Urothelium cell line (cell line): ENCODE measurements around the gene TANGO2.

Source experiments
- DNase-seq: peaks from one replicate; pipeline ENCODE4 v3.0.0; 2011; ENCODE audit warnings: low spot score, mixed read lengths
- FAIRE-seq: peaks from 2 replicates; lab custom pipeline; 2011; peaks lifted over from hg19 to GRCh38; lab: Jason Lieb, UNC

The TANGO2 gene

DNA sequence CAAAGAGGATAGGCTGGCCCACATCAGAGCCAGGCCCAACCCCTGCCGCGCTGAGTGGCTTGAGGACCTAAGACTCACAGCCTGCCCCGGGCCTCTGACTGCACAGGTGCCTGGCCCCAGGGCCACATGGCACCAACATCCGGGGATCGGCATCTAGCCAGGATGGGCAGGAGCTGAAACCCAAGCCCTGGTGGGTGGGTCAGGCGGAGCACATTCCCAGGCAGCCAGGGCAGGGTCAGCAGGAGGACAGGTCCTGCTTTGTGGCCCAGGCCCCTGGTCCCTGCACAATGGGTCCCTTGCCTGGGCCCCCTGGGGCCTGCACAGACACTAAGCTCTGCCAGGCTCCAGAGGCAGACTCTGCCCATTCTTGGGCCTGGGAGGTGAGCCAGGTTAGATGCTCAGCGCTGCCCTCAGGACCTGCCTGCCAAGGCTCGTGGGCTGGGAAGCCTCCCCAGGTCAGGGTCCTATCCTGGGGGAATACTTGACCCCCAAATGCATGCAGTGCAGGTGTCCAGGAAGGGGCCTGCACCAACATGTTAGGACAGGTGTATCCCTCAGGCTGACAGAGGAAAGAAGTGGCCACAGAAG lies 37.8 kb upstream of the TANGO2 start:
- FAIRE-seq, result no peak

DNA sequence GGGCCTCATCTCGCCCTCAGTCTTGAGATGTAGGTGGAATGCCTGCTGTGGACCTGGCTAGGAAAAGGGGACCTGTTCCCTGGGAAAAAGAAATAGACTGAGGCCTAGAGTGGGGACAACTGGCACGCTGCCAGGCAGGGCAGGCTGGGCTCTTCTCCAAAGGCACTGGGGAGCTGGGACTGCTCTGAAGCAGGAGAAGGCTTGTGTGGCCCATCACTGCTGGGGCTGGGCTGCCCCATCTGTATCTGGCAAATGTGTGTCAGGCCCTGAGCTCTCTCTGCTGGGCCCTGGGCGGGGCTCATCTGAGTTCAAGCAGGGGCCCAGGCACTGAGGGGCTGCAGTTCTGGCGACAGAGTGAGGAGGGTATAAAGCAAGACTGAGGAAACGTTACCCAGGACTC lies 37.2 kb upstream of the TANGO2 start:
- FAIRE-seq (peak; percentile 92), DNase-seq (peak; percentile 58)

More for the DNA sequence above, 37.8 kb upstream of the TANGO2 start:
- no peak for DNase-seq

DNA sequence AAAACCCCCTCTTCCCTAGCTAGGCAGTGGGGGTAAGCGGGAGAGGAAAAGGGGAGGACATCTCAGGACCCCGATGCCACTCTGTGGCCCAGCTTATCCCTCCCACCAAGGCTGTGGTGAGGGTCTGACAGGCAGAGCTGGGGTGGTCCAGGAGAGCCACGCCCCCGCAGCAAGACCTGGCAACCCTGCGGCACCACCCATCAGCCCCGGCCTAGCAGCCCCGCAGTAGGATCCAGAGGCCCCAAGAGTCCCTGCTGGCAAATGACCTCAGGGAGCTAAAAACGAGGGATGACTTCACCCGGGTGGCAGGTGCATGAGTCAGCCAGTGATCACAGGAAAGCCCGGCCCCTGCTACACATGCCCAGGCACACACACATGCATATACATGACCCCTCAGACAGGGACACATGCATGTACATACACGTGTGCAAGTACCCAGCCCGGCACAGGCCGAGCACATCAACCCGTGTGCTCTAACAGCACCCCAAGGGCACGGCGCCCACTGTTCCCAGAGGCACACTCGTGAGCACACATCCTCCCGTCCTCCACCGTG lies 36.6 kb upstream of the TANGO2 start:
- FAIRE-seq, result peak; percentile 98
- DNase-seq, result peak; percentile 97

DNA sequence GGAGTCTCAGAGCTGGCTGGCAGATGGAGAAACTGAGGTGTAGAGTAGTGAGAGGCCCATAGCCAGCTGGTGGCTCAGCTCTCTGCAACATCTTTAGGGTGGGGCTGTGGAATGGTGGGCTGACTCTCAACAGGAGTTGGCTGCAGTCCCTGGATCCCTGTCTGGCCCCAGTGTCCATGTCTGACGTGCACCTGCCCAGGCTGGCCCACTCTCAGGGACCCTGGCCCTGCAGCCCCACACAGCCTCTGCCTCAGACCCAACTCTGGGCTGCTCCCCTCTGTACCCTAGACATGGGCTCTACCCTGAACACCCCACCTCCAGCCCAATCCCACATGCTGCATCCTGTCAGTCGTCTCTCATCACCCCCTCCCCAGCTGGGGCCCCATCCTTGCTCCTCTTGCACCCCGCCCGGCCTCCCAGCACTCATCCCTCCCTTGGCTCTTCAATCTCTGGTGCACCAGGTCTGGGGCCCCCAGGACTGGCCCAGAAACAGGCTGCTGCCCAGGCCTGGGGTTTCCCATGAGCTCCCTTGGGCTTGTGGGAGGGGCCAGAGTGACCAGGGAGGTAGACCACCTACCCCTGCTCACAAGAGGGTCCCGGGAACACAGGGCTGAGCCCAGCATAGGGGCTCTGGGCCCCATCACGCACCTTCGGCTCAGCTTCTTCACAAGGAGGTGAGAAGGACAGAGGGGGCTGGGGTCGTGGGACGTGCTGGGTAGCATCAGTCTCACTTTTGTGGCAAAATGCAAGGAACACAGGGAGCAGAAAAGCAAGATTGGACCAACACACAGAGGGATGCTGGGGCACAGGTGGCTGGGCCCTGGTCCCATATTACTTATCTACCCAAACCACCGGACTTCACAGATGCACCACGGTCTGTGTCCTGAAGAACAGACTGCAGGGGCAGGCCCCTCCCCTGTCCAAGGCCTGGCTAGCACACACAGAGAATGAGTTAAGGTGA lies 35.8 kb upstream of the TANGO2 start:
- DNase-seq (peak; percentile 52), FAIRE-seq (no peak)

DNA sequence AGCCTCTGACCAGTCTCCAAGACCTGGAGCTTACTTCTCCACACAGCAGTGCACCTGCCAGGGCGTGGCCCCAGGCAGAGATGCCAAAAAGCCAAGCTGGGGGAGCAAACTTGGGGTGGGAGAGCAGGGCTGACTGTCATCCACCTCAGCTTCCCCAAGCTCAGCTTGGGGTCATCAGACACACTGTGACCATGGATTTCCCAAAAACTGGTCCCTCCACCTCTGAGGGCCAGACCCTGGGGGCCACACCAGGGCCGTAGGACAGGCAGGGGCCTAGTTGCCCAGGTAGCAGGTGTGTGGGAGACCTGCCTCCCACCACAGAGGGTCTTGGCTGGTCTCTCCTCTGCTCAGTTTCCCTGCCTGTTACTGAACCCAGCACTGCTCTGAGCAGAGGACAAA lies 34.9 kb upstream of the TANGO2 start:
- FAIRE-seq, result no peak
- no peak for DNase-seq

DNA sequence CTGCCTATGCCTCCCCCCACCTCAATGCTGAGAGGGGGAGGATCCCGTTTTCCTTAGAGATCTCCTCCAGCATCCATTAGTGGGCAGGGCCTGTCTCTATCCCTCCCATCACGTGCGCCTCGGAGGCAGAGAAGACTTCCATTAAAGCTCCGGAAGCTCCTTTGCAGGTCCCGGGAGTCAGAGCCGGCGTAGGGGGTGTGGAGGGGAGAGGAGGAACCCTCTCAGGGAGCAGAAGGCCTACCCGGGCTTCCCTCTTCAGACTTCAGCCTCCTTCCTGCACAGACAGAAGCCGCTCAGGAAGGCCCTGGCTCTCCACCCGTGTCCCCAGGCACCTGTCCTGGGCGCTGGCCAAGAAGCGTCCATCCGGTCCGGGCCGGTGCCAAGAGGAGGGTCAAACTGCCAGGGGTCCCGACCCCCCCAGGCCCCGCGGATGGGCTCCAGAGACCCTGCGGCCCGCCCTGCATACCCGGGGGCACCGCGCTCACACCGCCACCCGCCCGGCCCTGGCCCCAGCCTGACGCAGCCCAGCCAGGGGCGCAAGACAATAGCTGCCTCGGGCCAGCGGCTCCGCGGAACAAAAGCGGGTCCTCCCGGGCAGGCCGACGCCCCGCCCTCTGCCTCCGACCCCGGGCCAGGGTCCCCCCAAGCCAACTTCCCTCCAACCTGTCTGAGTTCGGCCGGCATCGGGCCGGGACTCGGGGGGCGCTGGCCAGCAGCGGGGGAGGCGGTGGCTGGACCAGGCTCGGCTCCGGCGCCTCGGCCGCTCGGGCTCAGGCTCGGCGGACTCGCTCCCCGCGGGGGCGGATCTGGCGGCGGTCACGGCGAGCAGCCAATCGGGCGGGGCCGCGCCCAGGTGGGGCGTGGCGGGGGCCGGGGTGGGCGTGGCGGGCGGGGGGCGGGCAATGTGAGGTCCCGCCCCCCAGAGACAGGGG lies 34.2 kb upstream of the TANGO2 start:
- DNase-seq (peak; percentile 99), FAIRE-seq (peak; percentile 99)

DNA sequence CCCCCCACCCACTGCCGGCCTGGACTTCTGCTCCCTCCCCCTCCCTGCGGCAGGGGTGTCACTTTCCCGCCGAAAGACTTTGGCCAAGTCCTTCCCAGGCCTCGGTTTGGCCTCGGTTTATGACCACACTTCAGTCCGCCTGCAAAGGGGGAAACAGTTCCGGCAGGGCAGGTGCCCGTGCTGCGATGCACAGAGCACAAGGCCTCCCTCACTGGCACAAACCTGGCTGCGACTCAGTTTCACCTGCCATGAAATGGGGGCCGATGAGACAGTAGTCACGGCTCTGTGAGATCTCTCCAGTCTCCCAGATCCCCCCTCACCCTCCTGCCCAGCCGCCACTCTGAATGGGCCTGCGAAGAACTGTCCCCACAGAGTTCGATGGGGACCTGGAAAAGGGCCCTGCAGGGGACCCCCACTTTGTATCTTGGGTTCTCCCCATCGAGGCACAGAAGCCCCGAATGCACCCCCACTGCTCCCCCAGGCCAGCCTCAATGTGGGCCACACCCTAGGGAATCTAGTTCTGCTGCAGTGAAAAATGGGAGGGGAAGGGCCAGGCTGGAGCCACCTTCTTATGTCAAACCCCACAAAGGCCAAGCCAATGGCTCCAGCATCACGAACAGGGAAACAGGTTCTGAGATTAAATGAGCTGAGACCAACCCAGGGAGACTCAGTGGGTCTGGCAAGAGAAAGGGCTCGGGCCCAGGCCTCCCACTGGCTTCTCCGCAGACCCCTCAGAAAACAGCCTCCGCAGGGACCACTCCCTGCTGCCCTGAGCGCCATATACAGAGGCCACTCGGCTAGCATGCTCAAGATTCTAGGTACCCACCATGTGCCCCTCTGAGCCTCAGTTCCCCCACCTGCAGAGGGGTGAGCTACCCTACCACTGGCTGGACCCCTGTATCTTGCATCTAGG lies 33.3 kb upstream of the TANGO2 start:
- FAIRE-seq (no peak), DNase-seq (no peak)

DNA sequence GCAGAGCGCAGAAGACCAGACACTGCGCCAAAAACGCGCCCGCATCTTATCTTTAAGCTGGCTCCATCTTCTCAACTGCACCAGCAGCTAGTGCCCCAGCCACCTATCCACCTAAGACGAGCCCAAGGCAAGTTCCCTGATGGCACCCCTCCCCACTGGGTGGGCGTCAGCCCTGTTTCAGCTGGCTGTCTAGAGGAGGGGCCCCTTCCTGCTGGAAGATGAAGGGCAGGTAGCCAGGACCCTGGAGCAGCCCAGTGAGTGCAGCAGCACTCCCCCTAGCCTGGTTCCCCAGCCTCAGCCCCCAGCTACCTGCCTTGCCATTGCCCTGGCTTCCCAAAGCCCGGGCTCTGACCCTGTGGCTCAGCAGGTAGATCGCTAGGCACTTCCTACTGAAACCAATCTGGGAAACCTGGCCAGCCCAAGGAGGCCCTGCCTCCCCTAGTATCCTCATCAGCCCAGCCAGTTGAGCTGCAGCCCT lies 32.5 kb upstream of the TANGO2 start:
- DNase-seq (no peak), FAIRE-seq (no peak)

DNA sequence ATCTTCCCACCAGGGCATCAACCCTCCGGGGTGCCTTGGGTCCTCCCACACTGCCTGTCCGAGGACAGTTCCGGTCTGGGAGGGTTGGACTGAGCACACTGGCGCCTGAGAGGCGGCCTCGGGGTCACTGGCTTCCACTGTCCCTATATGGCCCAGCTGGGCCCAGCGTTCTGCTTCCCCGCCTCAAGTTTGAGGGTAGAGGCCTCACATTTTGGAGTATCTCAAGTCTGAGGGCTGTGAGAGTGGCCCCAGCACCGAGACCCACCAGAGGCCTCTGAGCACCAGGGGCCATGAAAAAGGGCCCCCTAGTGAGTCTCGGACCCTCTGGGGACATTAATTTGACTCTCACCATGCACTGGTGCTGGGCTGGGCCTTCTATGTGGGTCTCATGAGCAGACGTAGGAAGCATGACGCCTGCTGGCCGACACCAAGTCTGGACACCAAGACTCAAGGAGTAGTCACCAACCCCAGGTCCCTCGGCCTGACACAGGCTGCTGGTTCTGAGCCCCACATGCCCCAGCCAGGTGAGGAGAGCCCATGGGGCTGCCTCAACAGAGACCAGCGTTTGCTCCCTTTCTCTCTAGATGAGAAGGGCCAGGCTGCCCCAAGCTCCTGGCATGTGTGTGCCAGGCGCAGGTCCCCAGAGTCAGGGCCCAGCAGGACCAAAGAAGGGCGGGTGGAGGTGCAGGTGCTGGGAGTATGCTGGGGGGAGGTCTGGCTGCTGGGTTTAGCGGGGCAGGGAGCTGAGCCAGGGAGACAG lies 31.8 kb upstream of the TANGO2 start:
- no peak for DNase-seq
- no peak for FAIRE-seq

DNA sequence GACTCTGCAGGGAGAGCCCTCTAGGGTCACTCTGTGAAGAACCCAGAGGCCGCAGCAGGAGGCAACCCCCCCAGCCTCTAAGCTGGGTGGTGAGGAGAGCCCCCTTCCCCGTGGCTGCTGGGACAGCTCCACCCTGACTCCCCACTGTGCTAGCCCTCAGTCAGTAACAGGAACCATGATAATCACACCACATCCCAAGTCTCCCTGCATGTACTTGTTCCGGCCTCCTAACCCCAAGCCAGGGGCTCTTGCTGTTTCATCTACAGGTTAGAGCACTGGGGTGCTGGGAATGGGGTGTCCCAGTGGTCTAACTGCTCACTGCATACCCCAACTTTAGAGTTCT lies 31.2 kb upstream of the TANGO2 start:
- no peak for DNase-seq
- no peak for FAIRE-seq

DNA sequence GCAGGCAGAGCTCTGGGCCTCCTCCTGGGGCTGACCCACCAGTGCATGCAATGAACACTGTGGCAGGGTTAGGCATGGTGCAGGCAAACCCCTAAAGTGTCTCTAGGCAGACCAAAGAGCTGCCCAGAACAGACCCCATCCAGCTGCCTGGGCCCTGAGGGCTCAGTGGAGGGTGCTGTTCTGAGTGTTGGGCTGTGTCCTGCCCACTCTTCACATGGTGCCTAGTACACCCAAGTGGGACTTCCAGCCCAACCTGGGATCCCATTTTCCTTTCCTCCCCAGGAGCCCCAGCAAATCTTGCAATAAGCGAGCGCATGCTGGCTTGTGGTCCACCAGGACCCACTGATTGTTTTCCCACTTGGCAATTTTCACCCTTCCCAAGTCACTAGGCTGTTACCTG lies 30.7 kb upstream of the TANGO2 start:
- DNase-seq, result no peak
- FAIRE-seq, result no peak

DNA sequence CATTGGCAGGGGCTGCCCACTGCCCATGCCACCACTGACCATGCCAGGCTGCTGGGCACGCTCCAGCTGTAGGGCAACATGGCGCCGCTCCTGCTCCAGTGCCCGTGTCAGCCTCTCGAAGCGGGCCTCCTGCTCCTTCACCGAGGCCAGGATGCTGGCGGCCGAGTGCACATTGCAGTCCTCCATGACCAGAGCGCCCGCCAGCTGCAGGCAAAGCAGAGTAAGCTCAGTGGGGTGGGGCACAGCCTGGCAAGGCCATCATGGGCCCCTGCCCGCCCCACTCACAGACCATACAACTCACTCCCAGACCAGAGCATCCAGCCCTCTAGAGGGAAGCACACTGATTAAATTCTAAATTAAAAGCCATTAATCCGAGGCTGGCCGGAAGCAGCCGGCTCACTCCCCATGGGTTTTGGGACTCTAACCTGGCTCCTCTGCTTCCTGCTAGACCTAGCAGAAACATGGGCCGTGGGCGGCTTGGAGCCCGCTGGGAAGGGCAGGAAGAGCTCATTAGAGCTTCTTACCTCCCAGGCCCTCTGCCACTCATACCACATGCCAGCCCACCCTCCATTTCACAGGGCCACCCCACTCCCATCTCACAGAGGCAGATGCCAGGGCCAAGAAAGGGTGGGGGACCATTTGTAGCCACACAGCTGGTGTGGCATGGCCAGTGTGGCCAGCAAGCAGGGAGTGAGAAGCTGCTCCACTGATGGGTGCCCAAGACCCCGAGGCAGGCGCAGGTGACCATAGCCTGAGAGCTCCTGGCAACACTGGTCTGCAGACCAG lies 30.1 kb upstream of the TANGO2 start:
- FAIRE-seq (peak; percentile 58), DNase-seq (no peak)

DNA sequence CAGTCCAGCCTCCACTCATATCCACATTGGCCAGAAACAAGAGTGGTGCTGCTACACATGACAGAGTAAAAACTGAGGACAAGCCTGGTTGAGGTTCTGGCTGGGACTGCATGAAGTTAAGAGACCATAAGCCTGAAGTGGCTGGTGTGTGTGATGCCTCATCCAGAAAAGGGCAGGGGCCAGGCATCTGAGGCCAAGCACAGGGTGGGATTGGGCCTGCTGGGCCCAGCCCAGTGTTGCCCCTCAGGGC lies 29.6 kb upstream of the TANGO2 start:
- no peak for DNase-seq
- no peak for FAIRE-seq

DNA sequence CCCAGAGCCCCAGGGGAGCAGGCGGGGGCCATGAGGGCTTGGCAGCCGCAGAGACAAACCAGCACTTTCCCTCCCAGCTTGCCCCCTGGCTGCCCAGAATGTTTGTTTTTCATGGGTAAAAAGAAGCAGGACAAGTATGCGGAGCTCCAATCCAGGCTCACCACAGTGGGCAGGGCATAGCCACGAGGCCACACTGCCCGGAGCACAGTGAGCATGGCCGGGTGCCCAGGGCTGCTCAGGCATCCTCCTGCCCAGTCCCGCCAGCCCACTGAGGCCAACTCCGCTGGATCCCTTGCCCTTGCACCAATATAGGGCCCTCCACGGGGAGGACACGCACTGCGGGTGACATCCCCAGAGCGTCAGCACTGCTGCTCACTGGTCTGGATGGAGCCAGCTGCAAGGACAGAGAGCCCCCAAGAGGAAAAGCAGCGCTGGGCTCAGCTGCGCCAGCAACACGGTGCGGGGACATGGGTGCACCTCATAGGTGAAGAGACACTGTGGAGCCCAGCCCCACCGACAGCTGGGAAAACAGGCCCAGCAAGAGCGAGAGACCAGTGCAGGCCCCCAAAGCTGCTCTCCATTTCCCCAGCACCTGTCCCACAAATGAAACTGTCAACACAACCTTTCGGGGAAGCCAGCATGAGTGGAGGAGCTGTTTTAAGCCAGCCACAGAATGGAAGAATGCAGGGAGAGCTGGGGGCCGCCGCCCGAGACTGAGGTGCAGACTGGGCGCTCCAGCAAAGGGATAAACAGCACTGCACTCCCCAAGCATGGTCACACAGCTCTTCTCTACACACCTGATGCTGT lies 29.1 kb upstream of the TANGO2 start:
- FAIRE-seq, result no peak
- DNase-seq, result no peak

DNA sequence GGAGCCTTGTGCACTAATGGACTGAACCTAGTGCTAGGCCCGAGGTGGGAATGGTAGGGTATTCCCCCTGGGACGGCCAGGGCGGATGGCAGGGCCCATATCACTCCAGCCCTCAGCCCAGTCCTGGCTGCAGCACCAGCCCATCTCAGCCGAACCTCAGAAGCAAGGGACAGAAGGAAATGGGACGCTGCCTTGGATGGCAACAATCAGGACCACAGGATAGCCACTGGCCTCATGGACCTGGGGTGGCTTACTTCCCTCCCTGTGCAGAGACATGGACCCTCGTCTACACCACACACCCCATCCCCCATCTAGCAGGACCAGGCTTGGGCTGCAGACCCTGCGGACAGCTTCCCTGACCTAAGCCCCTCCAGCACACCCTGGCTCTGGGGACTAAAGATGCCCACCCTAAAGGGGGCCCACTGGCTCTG lies 28.4 kb upstream of the TANGO2 start:
- FAIRE-seq (no peak), DNase-seq (no peak)

DNA sequence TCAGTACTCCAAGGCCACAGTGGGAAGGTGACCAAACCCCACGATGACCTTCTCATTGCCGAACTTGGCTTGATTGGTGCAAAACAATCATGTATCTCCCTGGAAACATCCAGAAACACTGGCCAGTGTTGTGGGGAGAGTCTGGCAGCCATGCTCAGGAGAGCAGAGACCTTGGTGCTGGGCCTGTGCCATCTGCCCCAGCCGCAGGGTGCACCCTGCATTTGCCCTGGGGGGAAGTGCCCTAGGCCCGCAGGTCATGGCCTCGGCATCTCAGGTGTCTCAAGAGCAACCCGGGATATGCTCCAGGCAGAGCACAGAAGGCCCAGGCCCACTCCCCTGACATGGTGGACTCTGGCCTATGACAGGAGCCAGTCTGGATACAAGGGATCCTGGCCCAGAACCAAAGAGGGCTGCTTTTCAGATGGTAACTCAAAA lies 28.0 kb upstream of the TANGO2 start:
- DNase-seq (no peak), FAIRE-seq (no peak)

DNA sequence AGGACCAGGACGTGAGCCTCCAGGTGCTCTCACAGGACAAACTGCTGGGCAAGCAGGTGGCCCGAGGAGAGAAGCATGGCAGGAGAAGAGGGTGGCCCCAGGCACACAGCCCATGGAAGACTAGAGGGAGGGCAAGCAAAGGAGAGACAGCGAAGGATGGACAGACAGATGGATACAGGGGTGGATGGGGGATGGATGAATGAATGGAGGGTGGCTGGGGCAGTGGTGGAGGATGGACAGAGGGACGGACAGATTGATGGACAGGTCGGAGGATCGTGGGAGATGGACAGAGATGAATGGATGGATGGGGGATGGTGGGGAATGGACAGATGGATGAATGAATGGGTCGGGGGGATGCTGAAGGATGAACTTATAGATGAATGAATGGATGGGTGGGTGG lies 27.0 kb upstream of the TANGO2 start:
- FAIRE-seq, result peak; percentile 81

More for the DNA sequence above, 27.0 kb upstream of the TANGO2 start:
- no peak for DNase-seq
